Measurements from ENCODE around the gene COL11A1. TPM values are rescaled to one million over a fixed set of nuclear protein-coding genes. Genes with fewer than 3 reads are reported as not detected.
"Not testable (repeated sequence)": the region's sequence is repeated elsewhere in the genome, so short reads cannot be mapped to it uniquely, and the experiment has no call there.

The COL11A1 gene
- total RNA-seq, 6 experiments from 2014 or later = 0.31 TPM; not detected in 5

GRCh38 chr1:103063921-103064320 lies 44.4 kb downstream of the COL11A1 start:
- Histone ChIP-seq H3K4me1 (no peaks in the 10 kb centered on the region), H3K36me3 (no peaks in the 10 kb centered on the region), H3K27me3 (no peaks in the 10 kb centered on the region), H3K4me3 (no peak overlapping the region), H3K9me3 (no peaks in the 10 kb centered on the region), H3K27ac (no peak overlapping the region)
- no peak for DNase-seq
- TF ChIP-seq CTCF (IDR thresholded peaks at IDR 0.05) = no peak
- no peak for TF ChIP-seq POLR2A (IDR thresholded peaks at IDR 0.05)
- 37% methylated on average over 2 of the region's 2 CpGs for WGBS (ENCODE audit: insufficient coverage, low coverage, low lambda C conversion rate, missing lambda C conversion rate)
- ATAC-seq = no peak
- intact Hi-C loops (cut with DNase I) = no loop called here

- H3K36me3 ChIP-seq = no peaks in the 10 kb centered on the region
- no peak overlapping the region for H3K27ac ChIP-seq
- no peaks in the 10 kb centered on the region for H3K4me1 ChIP-seq
- TF ChIP-seq POLR2A (IDR thresholded peaks at IDR 0.05) (no peak), CTCF (IDR thresholded peaks at IDR 0.05) (no peak)
- DNase-seq (no peak), ATAC-seq (no peak)
- H3K4me3 ChIP-seq = no peak overlapping the region
- no peaks in the 10 kb centered on the region for H3K9me3 ChIP-seq
- intact Hi-C loops (cut with DNase I) = no loop called here
- H3K27me3 ChIP-seq = no peaks in the 10 kb centered on the region
These were observed 49.9 kb downstream of the COL11A1 start for GRCh38 chr1:103058391-103058790.

GRCh38 chr1:103056423-103056822 lies 51.9 kb downstream of the COL11A1 start:
- intact Hi-C loops (cut with DNase I) = no loop called here
- no peaks in the 10 kb centered on the region for H3K9me3 ChIP-seq
- no peak overlapping the region for H3K4me3 ChIP-seq
- TF ChIP-seq CTCF (IDR thresholded peaks at IDR 0.05) (no peak), POLR2A (IDR thresholded peaks at IDR 0.05) (no peak)
- 58% methylated on average over 1 of the region's 1 CpG for WGBS (ENCODE audit: insufficient coverage, low coverage, low lambda C conversion rate, missing lambda C conversion rate)
- H3K27me3 ChIP-seq = no peaks in the 10 kb centered on the region
- H3K27ac ChIP-seq = no peak overlapping the region
- no peaks in the 10 kb centered on the region for H3K36me3 ChIP-seq
- no peaks in the 10 kb centered on the region for H3K4me1 ChIP-seq
- DNase-seq (no peak), ATAC-seq (no peak)

- H3K4me1 ChIP-seq; H3K27ac ChIP-seq; H3K27me3 ChIP-seq; H3K4me3 ChIP-seq; DNase-seq; ATAC-seq; intact Hi-C loops (cut with DNase I); H3K9me3 ChIP-seq; H3K36me3 ChIP-seq: not testable (repeated sequence)
- 72% methylated on average over 13 of the region's 13 CpGs for WGBS (ENCODE audit: insufficient coverage, low coverage, low lambda C conversion rate, missing lambda C conversion rate)
These were observed 80.2 kb downstream of the COL11A1 start for GRCh38 chr1:103028110-103028509.

- no peak overlapping the region for H3K27ac ChIP-seq
- H3K4me3 ChIP-seq = no peak overlapping the region
- H3K9me3 ChIP-seq = no peaks in the 10 kb centered on the region
- no peak for TF ChIP-seq POLR2A (IDR thresholded peaks at IDR 0.05)
- TF ChIP-seq CTCF (IDR thresholded peaks at IDR 0.05) = no peak
- no peaks in the 10 kb centered on the region for H3K27me3 ChIP-seq
- no peaks in the 10 kb centered on the region for H3K36me3 ChIP-seq
- intact Hi-C loops (cut with DNase I) = no loop called here
- H3K4me1 ChIP-seq = no peaks in the 10 kb centered on the region
- WGBS (ENCODE audit: insufficient coverage, low coverage, low lambda C conversion rate, missing lambda C conversion rate) = 30% methylated on average over 5 of the region's 5 CpGs
- no peak for DNase-seq
- ATAC-seq = no peak
These were observed 82.4 kb downstream of the COL11A1 start for GRCh38 chr1:103025858-103026409.
